Activated T-cell treated with anti-CD3 and anti-CD28 coated beads for 4 hours (primary cell): Measurements from ENCODE around the gene ZFP3.
"Not testable (repeated sequence)": the region's sequence is repeated elsewhere in the genome, so short reads cannot be mapped to it uniquely, and the experiment has no call there.

Experiments used
- DNase-seq: peaks from one replicate; pipeline ENCODE4 v3.0.0-alpha.2; 2020

Gene ZFP3

GRCh38 chr17:5078106-5079028 is at the start of gene ZFP3:
Gene ZFP3, plus strand, starts transcription at chr17:5078467. Its CDS starts 13,038 bp downstream, at chr17:5091505.
- peak; percentile 67 for DNase-seq

DNA sequence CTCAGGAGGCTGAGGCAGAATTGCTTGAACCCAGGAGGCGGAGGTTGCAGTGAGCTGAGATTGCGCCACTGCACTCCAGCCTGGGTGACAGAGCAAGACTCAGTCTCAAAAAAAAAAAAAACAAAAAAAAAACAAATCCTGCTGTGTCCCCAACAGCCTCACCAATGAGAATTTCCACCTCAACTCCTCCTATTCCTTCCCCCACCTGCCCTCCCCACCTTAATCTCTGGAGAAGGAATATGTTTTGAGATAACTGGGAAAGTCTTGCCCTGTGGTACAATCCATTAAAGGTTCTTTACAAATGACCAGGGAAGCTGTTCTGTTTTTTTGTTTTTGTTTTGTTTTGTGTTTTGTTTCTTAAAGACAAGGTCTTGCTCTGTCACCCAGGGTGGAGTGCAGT is 48.1 kb upstream of the ZFP3 start:
- DNase-seq, result not testable (repeated sequence)

DNA sequence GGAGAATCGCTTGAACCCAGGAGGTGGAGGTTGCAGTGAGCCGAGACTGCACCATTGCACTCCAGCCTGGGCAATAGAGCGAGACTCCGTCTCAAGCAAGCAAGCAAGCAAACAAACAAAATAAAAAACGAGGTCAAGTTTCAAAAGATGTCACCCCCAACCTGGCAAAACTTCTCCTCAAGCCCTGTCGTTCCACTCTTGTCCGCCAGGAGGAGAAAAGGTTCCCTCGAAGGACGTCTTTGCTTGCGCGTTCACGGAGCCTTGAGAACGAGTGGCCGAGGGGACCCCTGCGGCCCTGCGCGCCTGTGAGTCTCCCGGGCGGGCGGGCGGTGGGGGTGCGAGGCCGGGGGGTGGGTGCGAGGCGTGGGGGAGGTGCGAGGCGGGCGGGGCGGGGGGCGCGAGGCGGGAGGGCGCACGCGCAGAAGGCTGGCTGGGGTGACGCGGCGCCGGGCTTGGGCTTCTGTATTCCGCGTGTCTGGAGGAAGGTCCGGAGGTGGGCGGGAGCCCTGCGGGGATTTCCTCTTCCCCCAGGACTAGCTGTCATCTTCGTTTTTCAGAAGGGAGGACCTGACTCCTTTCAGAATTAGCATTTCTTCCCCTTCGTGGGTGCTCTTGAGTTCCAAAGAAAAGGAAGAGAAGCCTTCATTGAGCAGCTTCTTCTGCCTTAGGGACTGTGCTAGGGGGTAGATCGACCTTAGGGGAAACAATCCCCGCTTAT is 46.7 kb upstream of the ZFP3 start:
- DNase-seq, result peak; percentile 78

DNA sequence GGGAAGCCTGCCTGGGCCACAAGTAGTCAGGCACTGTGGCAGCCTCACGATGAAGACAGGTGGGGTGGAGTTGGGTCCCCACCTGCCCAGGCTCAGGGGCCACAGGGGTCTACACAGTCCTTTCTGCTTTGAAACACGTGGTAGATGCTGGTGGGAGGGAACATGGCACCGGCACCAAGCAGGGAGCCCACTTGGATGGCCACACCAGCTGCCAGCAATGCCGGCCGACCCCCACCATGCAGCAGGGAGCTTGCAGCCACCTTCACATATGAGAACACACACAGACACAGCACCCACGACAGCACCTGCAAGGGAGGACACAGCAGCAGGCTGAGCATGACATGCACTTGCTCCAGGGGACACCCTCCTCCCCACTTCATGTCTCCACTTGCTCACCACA is 45.4 kb upstream of the ZFP3 start:
- DNase-seq, result no peak

- DNase-seq, result no peak
These were observed 44.8 kb upstream of the ZFP3 start for GRCh38 chr17:5033352-5034015.

DNA sequence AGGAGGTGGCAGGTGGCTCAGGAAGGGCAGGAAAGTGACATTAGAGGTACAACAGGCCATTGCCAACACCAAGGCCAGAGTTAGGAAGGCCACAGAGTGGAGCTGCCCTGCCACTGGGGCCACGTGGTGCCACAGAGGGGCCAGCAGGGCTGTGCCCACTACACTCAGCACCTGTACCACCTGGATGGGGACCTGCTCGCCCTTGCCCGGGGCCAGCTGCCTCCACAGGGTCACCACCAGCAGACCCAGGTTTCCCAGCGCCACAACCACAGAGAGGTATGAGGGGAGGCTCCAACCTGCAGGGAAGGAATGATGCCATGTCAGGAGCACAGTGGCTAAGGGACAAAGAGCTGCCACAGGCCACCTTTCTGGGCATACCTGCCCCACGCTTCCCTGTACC is 44.2 kb upstream of the ZFP3 start:
- no peak for DNase-seq

- DNase-seq, result no peak
These were observed 43.6 kb upstream of the ZFP3 start for GRCh38 chr17:5034651-5035050.

DNA sequence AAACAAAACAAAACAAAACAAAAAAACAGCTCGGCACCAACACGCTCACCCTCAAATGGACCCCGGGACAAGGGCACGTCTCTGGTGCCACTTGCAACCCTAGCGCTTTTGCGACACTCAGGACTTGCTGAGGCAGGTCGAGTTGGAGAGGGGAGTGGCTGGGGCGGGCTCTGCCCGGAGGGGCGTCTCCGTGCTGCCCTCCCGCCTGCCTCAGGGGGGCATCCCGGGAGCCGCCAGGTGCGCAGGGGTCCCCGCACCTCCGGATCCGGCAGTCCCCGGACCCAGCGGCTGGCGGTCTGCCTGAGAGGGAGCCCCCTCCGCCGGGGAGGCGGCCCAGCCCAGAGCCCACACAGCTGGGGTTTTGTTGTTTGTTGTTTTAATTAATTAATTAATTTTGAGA is 43.0 kb upstream of the ZFP3 start, which contains the start of gene SLC52A1:
Gene SLC52A1 (minus strand): TSS at position 112 of the 400 bp plus-strand sequence. CDS start 820 bp downstream, outside the sequence.
- DNase-seq, result no peak

DNA sequence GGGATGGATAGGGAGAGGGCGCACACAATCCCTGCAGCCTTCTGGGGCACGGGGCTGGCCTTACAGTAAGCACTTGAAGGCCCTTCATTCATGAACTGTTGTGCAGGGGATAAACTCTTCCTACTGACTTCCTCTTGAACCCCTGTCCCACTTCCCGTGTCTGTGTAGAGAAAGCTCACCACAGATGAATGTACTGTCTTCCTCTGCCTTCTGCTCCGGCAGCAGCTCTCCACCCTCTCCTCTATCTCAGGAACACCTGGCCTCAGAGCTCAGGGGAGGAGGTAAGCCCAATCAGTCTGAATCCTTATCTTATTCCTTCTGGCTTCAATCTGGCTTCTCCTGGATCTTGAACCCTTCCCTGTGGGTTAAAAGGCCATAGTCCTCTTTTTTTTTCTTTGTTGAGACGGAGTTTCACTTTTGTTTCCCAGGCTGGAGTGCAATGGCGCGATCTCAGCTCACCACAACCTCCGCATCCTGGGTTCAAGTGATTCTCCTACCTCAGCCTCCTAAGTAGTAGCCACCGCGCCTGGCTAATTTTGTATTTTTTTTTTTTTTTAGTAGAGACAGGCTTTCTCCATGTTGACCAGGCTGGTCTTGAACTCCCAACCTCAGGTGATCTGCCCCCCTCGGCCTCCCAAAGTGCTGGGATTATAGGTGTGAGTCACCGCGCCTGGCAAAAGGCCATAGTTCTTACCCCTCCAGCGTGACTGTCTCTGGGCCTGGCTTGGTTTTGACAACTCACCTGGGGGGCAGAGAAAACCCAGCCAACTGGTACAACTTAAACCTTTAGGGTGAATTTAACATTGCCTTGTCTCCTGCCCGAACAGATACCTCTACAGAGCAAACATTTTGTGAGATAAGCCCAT is 35.9 kb upstream of the ZFP3 start:
- DNase-seq, result no peak

DNA sequence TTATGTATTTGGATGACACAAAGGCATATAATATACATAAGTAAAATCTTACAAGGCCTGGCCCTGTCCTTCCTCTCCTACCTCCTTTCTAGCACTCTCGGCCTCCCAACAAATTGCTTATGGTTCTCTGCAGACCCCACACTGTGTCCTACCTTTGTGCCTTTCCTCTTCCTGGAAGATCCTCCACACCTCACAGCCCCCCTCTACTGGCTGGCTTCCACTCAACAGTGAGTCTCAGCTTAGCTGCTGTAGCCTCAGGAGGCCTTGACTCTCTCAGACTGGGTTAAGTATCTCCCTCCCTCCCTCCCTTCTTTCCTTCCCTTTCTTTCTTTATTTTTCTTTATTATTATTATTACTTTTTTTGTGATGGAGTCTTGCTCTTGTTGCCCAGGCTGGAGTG is 34.7 kb upstream of the ZFP3 start:
- DNase-seq, result no peak

- DNase-seq, result no peak
These were observed 33.6 kb upstream of the ZFP3 start for GRCh38 chr17:5044630-5045029.

DNA sequence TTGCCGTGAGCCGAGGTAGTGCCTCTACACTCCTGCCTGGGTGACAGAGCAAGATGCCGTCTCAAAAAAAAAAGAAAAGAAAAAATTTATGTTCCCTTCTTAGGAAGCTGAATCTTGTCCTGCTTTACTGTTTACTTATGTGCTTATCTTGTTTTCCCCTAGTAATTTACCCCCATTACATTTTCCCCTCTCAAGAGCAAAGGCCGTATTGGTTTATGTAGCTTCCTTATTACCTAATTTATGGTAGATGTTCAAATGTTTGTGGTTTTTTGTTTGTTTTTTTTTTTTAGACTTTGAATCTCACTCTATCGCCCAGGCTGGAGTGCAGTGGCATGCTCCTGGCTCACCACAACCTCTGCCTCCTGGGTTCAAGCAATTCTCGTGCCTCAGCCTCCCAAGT is 32.8 kb upstream of the ZFP3 start:
- no peak for DNase-seq

GRCh38 chr17:5047446-5047845 is 30.8 kb upstream of the ZFP3 start:
- no peak for DNase-seq

GRCh38 chr17:5049314-5049841 is 28.9 kb upstream of the ZFP3 start:
- DNase-seq, result no peak

- DNase-seq, result no peak
These were observed 28.0 kb upstream of the ZFP3 start for GRCh38 chr17:5050278-5050677.

- DNase-seq, result no peak
These were observed 22.7 kb upstream of the ZFP3 start for GRCh38 chr17:5055543-5055942.

GRCh38 chr17:5065227-5065744 is 13.0 kb upstream of the ZFP3 start:
- no peak for DNase-seq

- no peak for DNase-seq
These were observed 10.0 kb upstream of the ZFP3 start for GRCh38 chr17:5068236-5068635.

- DNase-seq, result no peak
These were observed 8.5 kb upstream of the ZFP3 start for GRCh38 chr17:5069724-5070123.

GRCh38 chr17:5075472-5075871 is 2.8 kb upstream of the ZFP3 start:
- not testable (repeated sequence) for DNase-seq

- DNase-seq, result not testable (repeated sequence)
These were observed 992 bp upstream of the ZFP3 start for GRCh38 chr17:5077275-5077674.

GRCh38 chr17:5077781-5078105 is 524 bp upstream of the ZFP3 start:
- no peak for DNase-seq
